Measurements from ENCODE around the gene EXOC4. TPM values are rescaled to one million over a fixed set of nuclear protein-coding genes. Genes with fewer than 3 reads are reported as not detected.

Gene EXOC4
- total and polyA plus RNA-seq, 2 donors (not counting 1 experiment from before 2014, with no cell fraction given) = 79.6 to 158 TPM

DNA sequence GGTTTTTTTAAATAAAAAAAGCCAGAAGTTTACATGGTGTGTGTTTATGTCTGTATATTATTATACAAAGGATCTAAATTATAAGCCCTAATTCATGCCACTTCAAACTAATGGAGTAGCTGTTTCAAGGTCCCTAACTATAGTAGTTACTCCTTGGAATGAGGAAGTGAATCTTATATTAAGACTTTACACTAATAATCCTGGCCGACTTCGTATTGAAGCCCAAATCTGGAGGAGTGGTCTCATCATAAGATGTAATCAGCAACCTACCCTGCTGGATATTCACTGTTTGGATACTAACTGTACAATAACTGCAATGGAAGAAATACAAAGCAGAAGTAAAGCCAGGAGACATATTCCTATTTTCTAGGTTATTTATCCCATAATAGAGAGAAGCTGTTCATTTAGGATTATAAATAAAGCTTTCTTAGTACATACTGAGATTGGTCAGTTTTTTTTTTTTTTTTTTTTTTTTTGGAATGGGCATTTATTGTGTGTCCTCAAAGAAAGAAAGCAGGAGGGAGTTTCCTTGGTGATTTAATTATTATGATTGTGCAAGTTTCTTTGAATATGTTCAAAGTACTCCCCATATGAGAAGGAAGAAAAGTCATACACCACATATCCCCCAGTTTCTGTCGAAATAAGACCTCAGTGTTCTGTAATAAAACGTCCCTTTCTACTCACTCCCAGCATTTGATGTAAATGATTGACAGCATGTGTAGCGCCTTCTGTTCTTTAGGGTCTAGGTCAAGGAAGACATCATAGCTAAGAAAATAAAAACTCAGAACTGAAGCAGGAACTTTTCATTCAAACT lies 397.8 kb downstream of the EXOC4 start:
- H3K27ac ChIP-seq (ENCODE audit: insufficient read depth, low read length) = no peak overlapping the region
- H3K4me1 ChIP-seq (ENCODE audit: control insufficient read depth, extremely low read depth, insufficient read depth, low read length) = peaks cover 4% of the 10 kb centered on the region
- no peaks in the 10 kb centered on the region for H3K27me3 ChIP-seq (ENCODE audit: control insufficient read depth, insufficient read depth, low read length)
- no peaks in the 10 kb centered on the region for H3K79me2 ChIP-seq (ENCODE audit: control insufficient read depth, insufficient read depth, low read length)
- DNase-seq (ENCODE audit: low read depth in 2 of 2) = no peak
- no peak overlapping the region for H3K4me2 ChIP-seq (ENCODE audit: extremely low read depth, insufficient read depth, low read length)
- H3K9me3 ChIP-seq (ENCODE audit: control insufficient read depth, insufficient read depth, low read depth, low read length) = no peaks in the 10 kb centered on the region
- no peak for TF ChIP-seq EZH2 (IDR thresholded peaks at IDR 0.05; ENCODE audit: low read length, missing control alignments)
- TF ChIP-seq, protein P1, sequence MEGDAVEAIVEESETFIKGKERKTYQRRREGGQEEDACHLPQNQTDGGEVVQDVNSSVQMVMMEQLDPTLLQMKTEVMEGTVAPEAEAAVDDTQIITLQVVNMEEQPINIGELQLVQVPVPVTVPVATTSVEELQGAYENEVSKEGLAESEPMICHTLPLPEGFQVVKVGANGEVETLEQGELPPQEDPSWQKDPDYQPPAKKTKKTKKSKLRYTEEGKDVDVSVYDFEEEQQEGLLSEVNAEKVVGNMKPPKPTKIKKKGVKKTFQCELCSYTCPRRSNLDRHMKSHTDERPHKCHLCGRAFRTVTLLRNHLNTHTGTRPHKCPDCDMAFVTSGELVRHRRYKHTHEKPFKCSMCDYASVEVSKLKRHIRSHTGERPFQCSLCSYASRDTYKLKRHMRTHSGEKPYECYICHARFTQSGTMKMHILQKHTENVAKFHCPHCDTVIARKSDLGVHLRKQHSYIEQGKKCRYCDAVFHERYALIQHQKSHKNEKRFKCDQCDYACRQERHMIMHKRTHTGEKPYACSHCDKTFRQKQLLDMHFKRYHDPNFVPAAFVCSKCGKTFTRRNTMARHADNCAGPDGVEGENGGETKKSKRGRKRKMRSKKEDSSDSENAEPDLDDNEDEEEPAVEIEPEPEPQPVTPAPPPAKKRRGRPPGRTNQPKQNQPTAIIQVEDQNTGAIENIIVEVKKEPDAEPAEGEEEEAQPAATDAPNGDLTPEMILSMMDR (conservative IDR thresholded peaks at IDR 0.05 in 1 of 2, IDR thresholded peaks at IDR 0.05 in 1 of 2; ENCODE audit: low read depth in 1 of 2, low read length in 2 of 2) = no peak
- H3K4me3 ChIP-seq (replicated peaks in 1 of 4; ENCODE audit: control extremely low read depth in 1 of 4, insufficient read depth in 1 of 4, low read depth in 3 of 4, low read length in 4 of 4) = no peak overlapping the region
- no peaks in the 10 kb centered on the region for H4K20me1 ChIP-seq (ENCODE audit: control insufficient read depth, extremely low read depth, insufficient read depth, low read length)
- no peaks in the 10 kb centered on the region for H3K36me3 ChIP-seq (ENCODE audit: control insufficient read depth, insufficient read depth, low read length)
- H3K9ac ChIP-seq (ENCODE audit: insufficient read depth, low read length) = no peak overlapping the region
- no peak overlapping the region for H2AFZ ChIP-seq (ENCODE audit: low read length)

DNA sequence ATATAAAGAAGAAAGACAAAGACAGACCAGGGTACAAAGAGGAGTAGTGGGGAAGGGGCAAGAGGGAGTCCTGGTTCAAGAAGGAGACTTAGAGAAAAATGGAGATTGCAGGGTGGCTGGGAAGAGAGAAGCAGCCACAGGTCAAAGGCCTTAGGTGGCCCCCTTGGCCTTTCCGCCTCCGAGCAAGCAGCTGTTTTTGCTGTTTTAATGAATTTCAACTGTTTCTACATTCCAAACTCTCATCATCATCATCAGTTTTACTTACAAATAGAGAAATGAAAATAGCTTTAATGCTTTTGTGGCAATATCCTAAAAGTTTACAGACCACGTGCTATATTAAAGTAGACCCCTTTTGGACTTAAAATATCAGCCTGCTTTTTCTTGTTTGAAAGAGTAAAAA lies 399.7 kb downstream of the EXOC4 start:
- Histone ChIP-seq H3K27ac (ENCODE audit: insufficient read depth, low read length) (no peak overlapping the region), H3K4me1 (ENCODE audit: control insufficient read depth, extremely low read depth, insufficient read depth, low read length) (peaks cover 2% of the 10 kb centered on the region), H4K20me1 (ENCODE audit: control insufficient read depth, extremely low read depth, insufficient read depth, low read length) (no peaks in the 10 kb centered on the region), H3K9ac (ENCODE audit: insufficient read depth, low read length) (no peak overlapping the region), H3K36me3 (ENCODE audit: control insufficient read depth, insufficient read depth, low read length) (no peaks in the 10 kb centered on the region), H3K4me2 (ENCODE audit: extremely low read depth, insufficient read depth, low read length) (no peak overlapping the region), H3K79me2 (ENCODE audit: control insufficient read depth, insufficient read depth, low read length) (no peaks in the 10 kb centered on the region), H3K9me3 (ENCODE audit: control insufficient read depth, insufficient read depth, low read depth, low read length) (no peaks in the 10 kb centered on the region), H3K4me3 (replicated peaks in 1 of 4; ENCODE audit: control extremely low read depth in 1 of 4, insufficient read depth in 1 of 4, low read depth in 3 of 4, low read length in 4 of 4) (no peak overlapping the region), H3K27me3 (ENCODE audit: control insufficient read depth, insufficient read depth, low read length) (no peaks in the 10 kb centered on the region), H2AFZ (ENCODE audit: low read length) (no peak overlapping the region)
- no peak for TF ChIP-seq EZH2 (IDR thresholded peaks at IDR 0.05; ENCODE audit: low read length, missing control alignments)
- TF ChIP-seq, protein P1 (conservative IDR thresholded peaks at IDR 0.05 in 1 of 2, IDR thresholded peaks at IDR 0.05 in 1 of 2; ENCODE audit: low read depth in 1 of 2, low read length in 2 of 2) = no peak
- DNase-seq (ENCODE audit: low read depth in 2 of 2) = no peak

DNA sequence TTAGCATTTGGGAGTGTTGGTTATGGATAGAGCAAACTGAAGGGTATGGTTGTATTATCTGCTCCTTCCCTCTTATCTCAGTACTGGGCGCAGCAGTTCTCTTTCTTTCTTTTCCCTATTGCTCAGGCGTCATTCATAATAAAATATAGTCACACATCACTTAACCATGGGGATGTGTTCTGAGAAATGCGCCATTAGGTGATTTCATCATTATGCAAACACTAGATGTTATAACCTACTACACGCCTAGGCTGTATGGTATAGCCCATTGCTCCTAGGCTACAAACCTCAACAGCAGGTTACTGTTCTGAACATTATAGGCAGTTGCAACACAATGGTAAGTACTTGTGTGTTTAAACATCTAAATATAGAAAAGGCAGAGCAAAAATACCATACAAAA lies 401.7 kb downstream of the EXOC4 start:
- H3K27me3 ChIP-seq (ENCODE audit: control insufficient read depth, insufficient read depth, low read length) = no peaks in the 10 kb centered on the region
- TF ChIP-seq EZH2 (IDR thresholded peaks at IDR 0.05; ENCODE audit: low read length, missing control alignments) = no peak
- TF ChIP-seq, protein P1 (conservative IDR thresholded peaks at IDR 0.05 in 1 of 2, IDR thresholded peaks at IDR 0.05 in 1 of 2; ENCODE audit: low read depth in 1 of 2, low read length in 2 of 2) = no peak

More for the DNA sequence above, 401.7 kb downstream of the EXOC4 start:
- Histone ChIP-seq H3K36me3 (ENCODE audit: control insufficient read depth, insufficient read depth, low read length) (no peaks in the 10 kb centered on the region), H3K79me2 (ENCODE audit: control insufficient read depth, insufficient read depth, low read length) (no peaks in the 10 kb centered on the region), H3K4me3 (replicated peaks in 1 of 4; ENCODE audit: control extremely low read depth in 1 of 4, insufficient read depth in 1 of 4, low read depth in 3 of 4, low read length in 4 of 4) (no peak overlapping the region), H3K4me1 (ENCODE audit: control insufficient read depth, extremely low read depth, insufficient read depth, low read length) (peaks cover 2% of the 10 kb centered on the region), H3K27ac (ENCODE audit: insufficient read depth, low read length) (no peak overlapping the region), H3K9ac (ENCODE audit: insufficient read depth, low read length) (no peak overlapping the region), H2AFZ (ENCODE audit: low read length) (no peak overlapping the region), H4K20me1 (ENCODE audit: control insufficient read depth, extremely low read depth, insufficient read depth, low read length) (no peaks in the 10 kb centered on the region), H3K4me2 (ENCODE audit: extremely low read depth, insufficient read depth, low read length) (no peak overlapping the region), H3K9me3 (ENCODE audit: control insufficient read depth, insufficient read depth, low read depth, low read length) (no peaks in the 10 kb centered on the region)
- no peak for DNase-seq (ENCODE audit: low read depth in 2 of 2)

Data from fibroblast of lung (primary cell).